A549 (cell line): ENCODE results near the gene LMX1B.

Experiments used
- BHLHE40 ChIP-seq: IDR thresholded peaks from 2 replicates; pipeline ENCODE4 v1.6.1; 2012; ENCODE audit warnings: low read depth, low read length, inconsistent platforms
- CBX8 ChIP-seq: fragments of 200-600 bp; sonication (generic); IDR thresholded peaks from 2 replicates; pipeline ENCODE4 v1.6.1; 2016
- CHD2 ChIP-seq: fragments of 150-350 bp; IDR thresholded peaks from 2 replicates; pipeline ENCODE4 v1.6.1; 2014; ENCODE audit warnings: low read length; ENCODE audit not compliant: partially characterized antibody
- CTCF ChIP-seq: fragments of >200 bp; sonication (Bioruptor Twin); formaldehyde crosslinking; IDR thresholded peaks from 3 replicates; pipeline ENCODE4 v1.5.1; 2016
- MAX ChIP-seq: IDR thresholded peaks from 2 replicates; pipeline ENCODE4 v1.6.1; 2012
- POLR2A ChIP-seq: IDR thresholded peaks from 2 replicates; pipeline ENCODE4 v1.6.1; 2012; ENCODE audit warnings: mild to moderate bottlenecking, low read length
- RAD21 ChIP-seq, 2 experiments: fragments of >200 bp in 1 of 2; sonication (Bioruptor Twin) in 1 of 2; formaldehyde crosslinking in 1 of 2; IDR thresholded peaks in 1 of 2; conservative IDR thresholded peaks in 1 of 2; 2 replicates in 1 of 2; 3 replicates in 1 of 2; pipeline ENCODE4 v1.6.1; 2012 to 2018; ENCODE audit warnings: inconsistent platforms in 1 of 2
- SREBF2 ChIP-seq: fragments of 450-650 bp; IDR thresholded peaks from 2 replicates; pipeline ENCODE4 v1.6.1; 2014; ENCODE audit warnings: mild to moderate bottlenecking, moderate library complexity

GRCh38 chr9:126564716-126565115 is 49.0 kb upstream of the LMX1B start:
- TF ChIP-seq SREBF2 (no peak), BHLHE40 (no peak), POLR2A (no peak), CBX8 (no peak), CTCF (0 out of 3 replicates have a peak, but pooled peaks have one; percentile 10), CHD2 (no peak), RAD21 (conservative IDR thresholded peaks at IDR 0.05 in 1 of 2, IDR thresholded peaks at IDR 0.05 in 1 of 2) (no peak), MAX (no peak)
